CD4-positive, alpha-beta T cell treated with Interleukin-4 for 1 hour (primary cell): ENCODE data around the gene MYO7B.
A peak's percentile ranks its signal among the peaks of the same experiment; 100 is the strongest.
"Not testable (repeated sequence)": the region's sequence is repeated elsewhere in the genome, so short reads cannot be mapped to it uniquely, and the experiment has no call there.

Source experiments
- DNase-seq, 2 donors: peaks; one replicate each; pipeline ENCODE4 v3.0.0-alpha.2; 2020 to 2022

MYO7B gene

DNA sequence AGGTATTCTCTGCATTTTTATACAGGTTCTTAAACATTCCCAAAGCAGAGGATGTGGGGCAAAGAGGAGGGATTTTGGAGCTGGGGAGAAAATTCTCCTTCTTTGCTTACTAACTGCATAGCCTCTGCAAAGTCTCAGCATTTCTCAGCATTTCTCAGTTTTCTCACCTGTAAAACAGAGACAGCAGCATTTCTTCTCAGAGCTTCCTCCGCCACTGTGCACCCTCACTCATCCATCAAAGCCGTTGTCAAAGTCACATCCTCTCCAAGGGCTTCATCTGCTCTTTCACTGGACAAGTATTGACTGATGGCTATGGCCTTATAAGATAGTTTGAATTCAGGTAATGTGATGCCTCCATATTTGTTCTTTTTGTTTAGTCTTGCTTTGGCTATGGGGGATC lies 17.4 kb downstream of the MYO7B start:
- no peak for DNase-seq

- DNase-seq: no peak
These were observed 23.4 kb downstream of the MYO7B start for GRCh38 chr2:127558911-127559310.

- DNase-seq: no peak
These were observed 24.0 kb downstream of the MYO7B start for GRCh38 chr2:127559454-127559853.

GRCh38 chr2:127560201-127560930 lies 24.9 kb downstream of the MYO7B start:
- DNase-seq: no peak

GRCh38 chr2:127560931-127561280 lies 25.4 kb downstream of the MYO7B start:
- no peak for DNase-seq

DNA sequence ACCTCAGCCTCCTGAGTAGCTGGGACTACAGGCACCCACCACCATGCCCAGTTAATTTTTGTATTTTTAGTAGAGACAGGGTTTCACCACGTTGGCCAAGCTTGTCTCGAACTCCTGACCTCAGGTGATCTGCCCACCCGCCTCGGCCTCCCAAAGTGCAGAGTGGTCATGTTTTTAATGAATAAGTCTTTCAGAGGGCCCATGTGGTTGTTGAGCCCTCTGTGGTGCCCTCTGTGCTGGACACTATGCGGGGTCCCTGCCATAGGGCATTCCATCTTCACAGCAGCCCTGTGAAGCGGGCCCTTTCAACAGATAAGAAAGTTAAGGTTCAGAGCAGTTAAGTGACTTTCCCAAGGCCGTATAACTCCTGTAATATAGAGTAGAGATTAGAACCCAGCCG lies 25.9 kb downstream of the MYO7B start:
- no peak for DNase-seq

- no peak for DNase-seq
These were observed 27.5 kb downstream of the MYO7B start for GRCh38 chr2:127562936-127563335.

DNA sequence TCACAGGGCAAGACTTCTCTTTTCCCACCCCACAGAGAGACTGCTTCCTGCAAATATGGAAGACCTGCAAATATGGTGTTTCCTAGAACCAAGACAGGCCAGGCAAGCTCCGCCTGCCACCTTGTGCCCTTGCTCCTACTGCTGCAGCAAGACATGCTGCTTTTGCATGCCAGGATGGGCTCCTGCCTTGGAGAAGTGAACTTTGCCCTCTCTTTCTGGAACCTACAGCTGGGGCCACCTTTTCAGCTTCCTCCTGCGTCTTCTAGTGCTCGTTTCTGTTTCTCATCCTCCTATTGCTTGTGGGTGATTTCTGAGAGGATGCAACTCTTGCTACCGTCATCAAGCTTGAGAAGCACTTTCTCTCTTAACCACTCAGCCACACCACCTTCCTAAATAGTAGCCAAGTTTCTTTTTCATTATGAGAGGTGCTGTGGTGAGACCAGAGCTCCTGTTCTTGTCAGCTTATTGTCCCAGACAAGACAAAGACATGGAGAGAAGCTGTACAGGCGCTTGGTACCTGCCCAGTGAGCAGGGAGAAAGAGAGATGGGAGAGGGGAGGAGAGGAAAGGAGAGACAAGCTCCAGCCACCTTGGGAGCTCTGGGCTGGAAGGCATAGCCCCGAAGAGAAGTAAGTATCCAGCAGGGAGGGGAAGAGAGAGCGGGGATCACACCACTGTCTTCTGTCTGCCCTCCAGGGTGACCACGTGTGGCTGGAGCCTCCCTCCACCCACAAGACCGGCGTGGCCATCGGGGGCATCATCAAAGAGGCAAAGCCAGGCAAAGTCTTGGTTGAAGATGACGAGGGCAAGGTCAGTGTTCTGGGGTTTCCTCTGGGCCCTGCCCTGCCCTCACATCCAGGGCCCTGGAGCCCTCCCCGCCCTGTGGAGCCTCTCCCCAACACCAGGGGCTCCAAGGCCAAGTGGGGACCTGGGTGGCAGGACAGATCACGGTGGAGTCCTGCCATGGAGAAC lies 28.3 kb downstream of the MYO7B start:
- peak in 1 of 2 donors; percentile 18 for DNase-seq

- DNase-seq: no peak
These were observed 29.2 kb downstream of the MYO7B start for GRCh38 chr2:127564429-127565260.

DNA sequence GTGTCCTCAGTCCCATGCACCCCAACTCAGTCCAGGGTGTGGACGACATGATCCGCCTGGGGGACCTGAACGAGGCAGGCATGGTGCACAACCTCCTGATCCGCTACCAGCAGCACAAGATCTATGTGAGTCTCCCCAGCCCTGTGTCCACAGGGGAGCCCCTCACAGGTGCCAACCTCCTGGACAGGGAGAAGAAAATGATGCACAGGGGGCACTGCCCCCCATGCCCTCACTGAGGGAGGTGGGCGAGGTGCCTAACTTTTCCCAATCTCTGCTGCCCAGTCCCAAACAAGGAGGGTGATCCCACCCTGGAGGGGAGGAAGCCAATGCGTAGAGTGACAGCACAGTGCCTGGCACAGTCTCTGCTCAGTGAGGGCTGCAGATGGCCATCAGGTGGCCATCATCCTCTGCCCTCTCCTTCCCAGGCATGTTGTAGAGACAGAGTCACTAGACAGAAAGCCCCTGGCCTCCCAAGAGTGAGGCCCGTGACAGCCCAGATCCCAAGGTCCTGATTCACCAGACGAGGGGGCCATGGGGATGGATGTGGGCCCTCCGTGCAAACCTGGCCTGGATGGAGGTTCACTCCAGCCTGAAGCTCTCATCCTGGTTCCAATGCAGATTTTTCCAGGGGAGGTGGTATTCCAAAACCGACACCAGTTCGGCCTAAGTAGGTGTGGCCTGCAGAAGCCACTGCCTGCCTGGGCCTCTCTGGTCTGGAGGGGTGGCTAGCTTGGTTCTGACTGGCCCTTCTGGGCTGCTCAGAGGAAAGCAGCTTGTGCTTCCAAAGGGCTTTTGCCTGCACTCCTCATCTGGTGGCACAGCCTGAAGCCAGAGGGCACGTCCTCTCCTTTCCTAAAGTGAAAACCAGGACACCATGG lies 30.0 kb downstream of the MYO7B start:
- DNase-seq: no peak

GRCh38 chr2:127566139-127566417 lies 30.6 kb downstream of the MYO7B start:
- no peak for DNase-seq

- DNase-seq: no peak
These were observed 31.1 kb downstream of the MYO7B start for GRCh38 chr2:127566576-127566975.

- no peak for DNase-seq
These were observed 31.9 kb downstream of the MYO7B start for GRCh38 chr2:127567351-127567854.

DNA sequence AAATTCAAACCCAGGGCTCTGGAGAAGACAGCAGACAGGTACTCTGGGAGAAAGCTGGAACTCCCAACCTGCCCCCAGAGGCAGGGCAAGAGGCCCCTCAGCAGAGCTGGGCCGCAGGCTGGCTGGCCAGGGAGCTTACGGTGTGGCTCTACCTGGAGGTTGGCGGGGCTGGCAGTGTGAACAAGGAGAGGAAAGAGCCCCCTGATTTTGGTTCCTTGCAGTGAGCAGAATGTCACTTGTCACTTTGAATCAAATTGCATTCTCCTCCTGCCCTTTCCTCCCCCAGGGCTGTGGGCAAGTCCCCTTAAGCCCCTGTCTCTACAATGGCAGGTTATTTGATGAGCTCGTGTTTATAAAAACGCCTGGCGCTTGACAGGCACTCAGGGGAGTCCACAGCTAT lies 32.6 kb downstream of the MYO7B start:
- DNase-seq: no peak

DNA sequence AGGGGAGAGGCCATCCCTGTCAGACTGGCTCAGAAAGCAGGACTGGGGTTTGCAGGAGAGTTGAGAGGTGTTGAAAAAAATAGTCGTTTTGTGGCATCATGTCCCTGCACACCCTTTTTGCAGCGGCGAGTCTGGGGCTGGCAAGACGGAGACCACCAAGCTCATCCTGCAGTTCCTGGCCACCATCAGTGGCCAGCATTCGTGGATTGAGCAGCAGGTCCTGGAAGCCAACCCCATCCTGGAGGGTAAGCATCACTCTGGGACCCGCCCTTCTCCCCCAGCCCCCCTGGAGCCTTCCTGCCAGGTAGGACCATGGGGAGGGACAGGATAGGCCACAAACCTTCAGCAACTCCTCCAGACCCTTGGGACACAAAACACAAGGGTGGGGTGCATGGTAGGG lies 34.2 kb downstream of the MYO7B start:
- no peak for DNase-seq

- no peak for DNase-seq
These were observed 35.1 kb downstream of the MYO7B start for GRCh38 chr2:127570282-127571250.

- DNase-seq: not testable (repeated sequence)
These were observed 36.9 kb downstream of the MYO7B start for GRCh38 chr2:127572352-127572751.

DNA sequence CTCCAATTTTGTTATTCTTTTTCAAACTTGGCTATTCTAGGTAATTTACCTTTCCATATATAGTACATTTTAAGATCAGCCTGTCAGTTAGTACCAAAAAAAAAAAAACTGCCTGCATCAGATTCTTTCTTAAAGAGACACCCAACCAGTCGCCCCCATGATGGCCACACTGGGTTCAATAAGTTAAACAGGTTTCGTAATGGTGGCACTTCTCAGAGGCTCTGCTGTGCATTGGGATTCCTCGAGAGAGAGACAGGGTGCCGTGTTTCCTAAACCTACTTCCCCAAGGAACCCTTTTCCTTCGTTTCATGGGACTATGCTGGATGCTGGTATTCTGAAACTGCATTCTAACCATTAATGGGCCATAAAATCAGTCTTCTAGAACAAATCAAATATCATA lies 37.4 kb downstream of the MYO7B start:
- no peak for DNase-seq

DNA sequence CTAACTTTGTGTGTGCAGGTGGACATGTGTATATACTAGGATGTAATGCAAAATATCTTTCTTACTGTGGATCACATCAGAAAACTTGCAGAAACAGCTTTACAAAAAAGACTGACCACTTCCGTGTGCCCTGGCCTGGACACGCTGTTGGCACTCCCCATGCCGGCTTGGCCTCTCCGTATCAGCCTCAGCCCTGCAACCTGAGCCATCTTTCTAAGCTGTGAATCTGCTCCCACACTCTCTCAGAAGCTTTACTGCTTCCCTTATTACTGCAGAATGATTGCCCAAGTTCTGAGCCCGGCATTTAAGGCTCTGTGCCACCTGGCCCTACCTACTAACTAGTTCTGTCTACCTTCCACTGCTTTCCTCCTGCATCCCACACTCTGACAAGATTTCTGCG lies 37.8 kb downstream of the MYO7B start:
- no peak for DNase-seq

GRCh38 chr2:127573771-127574170 lies 38.3 kb downstream of the MYO7B start:
- no peak for DNase-seq

- no peak for DNase-seq
These were observed 39.2 kb downstream of the MYO7B start for GRCh38 chr2:127574656-127575055.
